Muscle of back (tissue), 11 donors: ENCODE measurements around the gene ART1. TPM values are rescaled to one million over a fixed set of nuclear protein-coding genes. Genes with fewer than 3 reads are reported as not detected.
A peak's percentile ranks its signal among the peaks of the same experiment; 100 is the strongest.
"Not testable (repeated sequence)": the region's sequence is repeated elsewhere in the genome, so short reads cannot be mapped to it uniquely, and the experiment has no call there.

Experiments
- DNase-seq, 3 donors: peaks; one replicate each; pipeline versions ENCODE4 v3.0.0 to v3.0.0-alpha.2; 2013
- polyA plus RNA-seq, 10 donors: library from polyadenylated mRNA; unstranded; fragments of 120-200 nt; gene quantifications; one replicate each; pipeline ENCODE4 v1.2.1, GENCODE V29; 2013; ENCODE audit not compliant: insufficient read length in 10 of 10

Gene ART1
- polyA plus RNA-seq, 10 donors: 1.8 to 6.2 (median 4.4) TPM

GRCh38 chr11:3631331-3631730 is 13.6 kb upstream of the ART1 start:
- no peak for DNase-seq

GRCh38 chr11:3632070-3632660 is 12.8 kb upstream of the ART1 start:
- DNase-seq: no peak

GRCh38 chr11:3635641-3636375 is 9.1 kb upstream of the ART1 start:
- DNase-seq: no peak

GRCh38 chr11:3637201-3637600 is 7.7 kb upstream of the ART1 start:
- DNase-seq: no peak

- no peak for DNase-seq
These were observed 6.4 kb upstream of the ART1 start for GRCh38 chr11:3638513-3638912.

GRCh38 chr11:3639841-3640240 is 5.1 kb upstream of the ART1 start:
- no peak for DNase-seq

GRCh38 chr11:3641191-3641590 is 3.7 kb upstream of the ART1 start:
- DNase-seq: no peak

- no peak for DNase-seq
These were observed 3.2 kb upstream of the ART1 start, which contains the start of gene ART5 for GRCh38 chr11:3641701-3642070. ART5 (minus strand) TSS chr11:3641992; CDS start chr11:3641862, 130 bp downstream.

GRCh38 chr11:3642071-3642951 is 2.6 kb upstream of the ART1 start:
- DNase-seq: peak; percentile 80 to 91 (median 84)

- peak in 1 of 3 donors; percentile 40 for DNase-seq
These were observed 1.8 kb upstream of the ART1 start for GRCh38 chr11:3643102-3643546.

GRCh38 chr11:3645552-3645951 is 624 bp downstream of the ART1 start:
- DNase-seq: no peak

- not testable (repeated sequence) for DNase-seq
These were observed 3.9 kb downstream of the ART1 start for GRCh38 chr11:3648843-3649242.

- not testable (repeated sequence) for DNase-seq
These were observed 4.4 kb downstream of the ART1 start for GRCh38 chr11:3649374-3649773.

GRCh38 chr11:3652514-3652913 is 7.6 kb downstream of the ART1 start:
- not testable (repeated sequence) for DNase-seq

- no peak for DNase-seq
These were observed 10.6 kb downstream of the ART1 start for GRCh38 chr11:3655547-3655946.

GRCh38 chr11:3657331-3657730 is 12.4 kb downstream of the ART1 start:
- not testable (repeated sequence) for DNase-seq

- no peak for DNase-seq
These were observed 13.3 kb downstream of the ART1 start for GRCh38 chr11:3658252-3658651.

GRCh38 chr11:3659595-3660515 is 14.9 kb downstream of the ART1 start:
- DNase-seq: no peak

- DNase-seq: no peak
These were observed 16.0 kb downstream of the ART1 start for GRCh38 chr11:3660960-3661359.

GRCh38 chr11:3662856-3663255 is 17.9 kb downstream of the ART1 start:
- no peak for DNase-seq

- no peak for DNase-seq
These were observed 19.2 kb downstream of the ART1 start for GRCh38 chr11:3664032-3664630.
